Stimulated activated CD8-positive, alpha-beta memory T cell treated with anti-CD3 and anti-CD28 coated beads, Interleukin-4, amount 100 ng/mL, for 48 hours (primary cell): ENCODE results near the gene PTRHD1.
A peak's percentile ranks its signal among the peaks of the same experiment; 100 is the strongest.
"Not testable (repeated sequence)": the region's sequence is repeated elsewhere in the genome, so short reads cannot be mapped to it uniquely, and the experiment has no call there.

Experiments used
- DNase-seq: peaks from one replicate; pipeline ENCODE4 v3.0.0-alpha.2; 2020

The PTRHD1 gene

GRCh38 chr2:24792874-24793760 lies at the start of gene PTRHD1, which contains the start of gene CENPO:
Gene PTRHD1, minus strand, starts transcription at chr2:24793391. Its CDS starts 14 bp downstream, at chr2:24793377.
Gene CENPO, plus strand, starts transcription at chr2:24793425. Its CDS starts 495 bp downstream, at chr2:24793920.
- DNase-seq = peak; percentile 95

- no peak for DNase-seq
Measured at GRCh38 chr2:24842081-24843050, 49.2 kb upstream of the PTRHD1 start.

- no peak for DNase-seq
Measured at GRCh38 chr2:24840962-24841945, 48.1 kb upstream of the PTRHD1 start.

- no peak for DNase-seq
Measured at GRCh38 chr2:24840164-24840869, 47.1 kb upstream of the PTRHD1 start.

GRCh38 chr2:24839729-24840128 lies 46.5 kb upstream of the PTRHD1 start:
- DNase-seq = no peak

- no peak for DNase-seq
Measured at GRCh38 chr2:24838541-24838940, 45.4 kb upstream of the PTRHD1 start.

- DNase-seq = no peak
Measured at GRCh38 chr2:24837996-24838513, 44.9 kb upstream of the PTRHD1 start.

GRCh38 chr2:24836706-24837105 lies 43.5 kb upstream of the PTRHD1 start:
- no peak for DNase-seq

- DNase-seq = no peak
Measured at GRCh38 chr2:24836206-24836605, 43.0 kb upstream of the PTRHD1 start.

- DNase-seq = not testable (repeated sequence)
Measured at GRCh38 chr2:24835411-24835810, 42.2 kb upstream of the PTRHD1 start.

- no peak for DNase-seq
Measured at GRCh38 chr2:24834733-24835395, 41.7 kb upstream of the PTRHD1 start.

- no peak for DNase-seq
Measured at GRCh38 chr2:24833821-24834732, 40.9 kb upstream of the PTRHD1 start.

- no peak for DNase-seq
Measured at GRCh38 chr2:24832931-24833701, 39.9 kb upstream of the PTRHD1 start.

- no peak for DNase-seq
Measured at GRCh38 chr2:24832521-24832920, 39.3 kb upstream of the PTRHD1 start.

GRCh38 chr2:24832073-24832461 lies 38.9 kb upstream of the PTRHD1 start:
- DNase-seq = no peak

- DNase-seq = no peak
Measured at GRCh38 chr2:24831221-24832072, 38.3 kb upstream of the PTRHD1 start.

GRCh38 chr2:24830786-24831185 lies 37.6 kb upstream of the PTRHD1 start:
- no peak for DNase-seq

GRCh38 chr2:24830351-24830750 lies 37.2 kb upstream of the PTRHD1 start:
- DNase-seq = no peak
